DOHH2 (cell line): ENCODE measurements around the gene EPX.

ENCODE experiments used
- H3F3A ChIP-seq: fragments of 200-600 bp; sonication (generic), shearing (Covaris generic); 2 replicates; pipeline ENCODE4 v1.6.0; 2016; ENCODE audit warnings: antibody characterized with exemption, mild to moderate bottlenecking; ENCODE audit not compliant: control insufficient read depth, insufficient read depth
- H3K27ac ChIP-seq: fragments of 200-600 bp; sonication (generic); 2 replicates; pipeline ENCODE4 v1.5.1; 2014; ENCODE audit warnings: low read depth, mild to moderate bottlenecking, low read length, moderate library complexity
- H3K27me3 ChIP-seq: fragments of 200-600 bp; sonication (generic); 2 replicates; pipeline ENCODE4 v1.6.1; 2014; ENCODE audit warnings: mild to moderate bottlenecking, low read length, mixed read lengths; ENCODE audit not compliant: control insufficient read depth
- H3K36me3 ChIP-seq: fragments of 200-600 bp; sonication (generic); 2 replicates; pipeline ENCODE4 v1.6.1; 2014; ENCODE audit warnings: mild to moderate bottlenecking, low read length, moderate library complexity, mixed read lengths; ENCODE audit not compliant: control insufficient read depth
- H3K4me1 ChIP-seq: fragments of 200-600 bp; sonication (generic); 2 replicates; pipeline ENCODE4 v1.6.1; 2014; ENCODE audit warnings: mild to moderate bottlenecking, low read length, mixed read lengths; ENCODE audit not compliant: control insufficient read depth
- H3K4me2 ChIP-seq: fragments of 200-600 bp; sonication (generic); 2 replicates; pipeline ENCODE4 v1.6.0; 2014; ENCODE audit warnings: mild to moderate bottlenecking, low read length, moderate library complexity
- H3K4me3 ChIP-seq: fragments of 200-600 bp; sonication (generic); 2 replicates; pipeline ENCODE4 v1.5.1; 2014; ENCODE audit warnings: mild to moderate bottlenecking, low read length, mixed read lengths
- H3K79me2 ChIP-seq: fragments of 200-600 bp; sonication (generic); 2 replicates; pipeline ENCODE4 v1.6.1; 2014; ENCODE audit warnings: mild to moderate bottlenecking, low read length, mixed read lengths; ENCODE audit not compliant: control insufficient read depth
- H3K9me2 ChIP-seq: fragments of 200-600 bp; sonication (generic); replicated peaks from 2 replicates; pipeline ENCODE4 v1.6.1; 2014; ENCODE audit warnings: mild to moderate bottlenecking, low read length, mixed read lengths; ENCODE audit not compliant: control insufficient read depth
- H3K9me3 ChIP-seq: fragments of 200-600 bp; sonication (generic); 2 replicates; pipeline ENCODE4 v1.6.1; 2014; ENCODE audit warnings: antibody characterized with exemption, low read length, mixed read lengths; ENCODE audit not compliant: control insufficient read depth, insufficient read depth
- H4K20me1 ChIP-seq: fragments of 200-600 bp; sonication (generic); 2 replicates; pipeline ENCODE4 v1.6.0; 2014; ENCODE audit warnings: low read depth, mild to moderate bottlenecking, antibody characterized with exemption, low read length, moderate library complexity; ENCODE audit not compliant: control insufficient read depth, insufficient read depth
- EZH2phosphoT487 ChIP-seq: fragments of 200-600 bp; sonication (generic); IDR thresholded peaks from 2 replicates; pipeline ENCODE4 v1.6.1; 2017; ENCODE audit warnings: borderline replicate concordance, mild to moderate bottlenecking, antibody characterized with exemption, low read length, moderate library complexity, mixed read lengths
- TF ChIP-seq, protein P1 (sequence below): fragments of 200-600 bp; sonication (generic); IDR thresholded peaks from one replicate; pipeline ENCODE4 v1.5.1; 2014; ENCODE audit warnings: antibody characterized with exemption, mild to moderate bottlenecking, low read depth, low read length; ENCODE audit not compliant: poor library complexity, severe bottlenecking

The EPX gene

DNA sequence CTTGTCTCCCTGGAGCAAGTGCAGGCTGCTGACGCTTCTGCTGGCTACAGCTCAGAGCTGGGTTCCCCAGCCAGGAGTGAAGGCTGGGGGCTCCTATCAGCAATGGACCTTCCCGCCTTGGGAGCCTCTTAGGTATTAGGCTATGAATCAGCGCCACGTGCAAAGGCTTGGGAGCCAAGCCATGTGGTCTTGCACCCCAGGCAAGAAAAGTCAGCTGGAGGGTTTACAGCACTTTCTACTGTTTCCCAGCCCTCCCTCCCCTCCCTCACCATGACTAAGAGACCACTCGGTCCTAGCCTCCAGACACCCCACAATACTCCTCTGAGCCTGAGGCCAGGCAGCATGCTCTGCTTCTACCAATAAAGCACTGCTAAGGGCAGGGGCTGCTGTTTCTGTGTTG is 12.3 kb downstream of the EPX start:
- H3K4me3 ChIP-seq: no peak overlapping the region
- H3F3A ChIP-seq: no peaks in the 10 kb centered on the region
- no peak overlapping the region for H3K27ac ChIP-seq
- no peaks in the 10 kb centered on the region for H3K27me3 ChIP-seq
- H3K4me1 ChIP-seq: no peaks in the 10 kb centered on the region
- no peaks in the 10 kb centered on the region; the same call in 1 of the 2 replicates for H3K36me3 ChIP-seq
- no peaks in the 10 kb centered on the region for H3K79me2 ChIP-seq
- H3K4me2 ChIP-seq: no peak overlapping the region
- no peaks in the 10 kb centered on the region for H3K9me3 ChIP-seq
- H4K20me1 ChIP-seq: no peaks in the 10 kb centered on the region
- H3K9me2 ChIP-seq: no peaks in the 10 kb centered on the region
- TF ChIP-seq, protein P1, sequence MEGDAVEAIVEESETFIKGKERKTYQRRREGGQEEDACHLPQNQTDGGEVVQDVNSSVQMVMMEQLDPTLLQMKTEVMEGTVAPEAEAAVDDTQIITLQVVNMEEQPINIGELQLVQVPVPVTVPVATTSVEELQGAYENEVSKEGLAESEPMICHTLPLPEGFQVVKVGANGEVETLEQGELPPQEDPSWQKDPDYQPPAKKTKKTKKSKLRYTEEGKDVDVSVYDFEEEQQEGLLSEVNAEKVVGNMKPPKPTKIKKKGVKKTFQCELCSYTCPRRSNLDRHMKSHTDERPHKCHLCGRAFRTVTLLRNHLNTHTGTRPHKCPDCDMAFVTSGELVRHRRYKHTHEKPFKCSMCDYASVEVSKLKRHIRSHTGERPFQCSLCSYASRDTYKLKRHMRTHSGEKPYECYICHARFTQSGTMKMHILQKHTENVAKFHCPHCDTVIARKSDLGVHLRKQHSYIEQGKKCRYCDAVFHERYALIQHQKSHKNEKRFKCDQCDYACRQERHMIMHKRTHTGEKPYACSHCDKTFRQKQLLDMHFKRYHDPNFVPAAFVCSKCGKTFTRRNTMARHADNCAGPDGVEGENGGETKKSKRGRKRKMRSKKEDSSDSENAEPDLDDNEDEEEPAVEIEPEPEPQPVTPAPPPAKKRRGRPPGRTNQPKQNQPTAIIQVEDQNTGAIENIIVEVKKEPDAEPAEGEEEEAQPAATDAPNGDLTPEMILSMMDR: no peak
- no peak for TF ChIP-seq EZH2phosphoT487

DNA sequence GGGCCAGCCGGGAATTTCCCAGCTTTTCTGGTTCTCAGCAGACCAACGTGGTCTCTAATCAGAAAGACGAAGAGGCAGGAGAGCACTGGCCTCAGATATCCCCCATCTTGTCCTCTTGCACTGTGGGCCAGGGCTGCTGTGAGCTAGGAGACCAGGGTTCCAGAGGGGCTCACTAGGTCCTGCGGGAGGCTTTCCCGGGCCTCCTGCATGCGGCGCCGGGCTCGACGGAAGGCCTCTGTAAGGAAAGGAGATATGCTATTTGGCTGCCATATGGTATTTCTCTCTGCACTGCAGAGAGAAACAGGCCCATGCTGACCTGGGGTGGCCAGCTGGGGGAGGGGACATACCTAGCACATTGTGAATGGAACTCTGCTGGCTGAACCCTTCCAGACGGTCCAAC is 13.4 kb downstream of the EPX start:
- no peaks in the 10 kb centered on the region for H3K4me1 ChIP-seq
- H3K9me3 ChIP-seq: no peaks in the 10 kb centered on the region
- no peak for TF ChIP-seq EZH2phosphoT487
- TF ChIP-seq, protein P1: no peak
- no peaks in the 10 kb centered on the region for H3F3A ChIP-seq
- H4K20me1 ChIP-seq: no peaks in the 10 kb centered on the region
- H3K4me3 ChIP-seq: no peak overlapping the region
- no peak overlapping the region for H3K4me2 ChIP-seq
- no peaks in the 10 kb centered on the region for H3K9me2 ChIP-seq
- no peaks in the 10 kb centered on the region; the same call in 1 of the 2 replicates for H3K36me3 ChIP-seq
- no peaks in the 10 kb centered on the region for H3K27me3 ChIP-seq
- no peaks in the 10 kb centered on the region for H3K79me2 ChIP-seq
- H3K27ac ChIP-seq: no peak overlapping the region

DNA sequence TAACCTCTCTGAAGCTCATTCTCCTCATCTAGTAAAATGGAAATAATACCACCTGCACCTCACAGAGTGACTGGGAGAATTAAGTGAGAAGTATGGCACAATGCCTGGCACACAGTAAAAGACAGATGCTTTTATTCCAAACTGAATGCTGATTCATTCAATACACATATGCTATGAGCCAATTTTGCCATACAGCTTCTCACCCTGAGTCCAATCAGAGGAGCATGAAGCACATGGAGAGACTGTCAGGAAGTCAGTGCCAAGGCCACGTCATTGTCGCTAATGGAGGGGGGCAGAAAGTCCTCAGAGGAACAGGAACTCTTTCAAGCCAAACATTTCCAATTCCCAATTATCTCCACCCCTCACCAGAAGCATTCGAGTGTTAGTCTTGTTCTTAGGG is 14.9 kb downstream of the EPX start:
- no peaks in the 10 kb centered on the region for H3F3A ChIP-seq
- H3K9me3 ChIP-seq: no peaks in the 10 kb centered on the region
- H3K9me2 ChIP-seq: no peaks in the 10 kb centered on the region
- H3K27ac ChIP-seq: no peak overlapping the region
- H3K36me3 ChIP-seq: peaks cover 5% of the 10 kb centered on the region
- H3K4me1 ChIP-seq: no peaks in the 10 kb centered on the region
- no peaks in the 10 kb centered on the region for H3K79me2 ChIP-seq
- H3K4me3 ChIP-seq: no peak overlapping the region
- H3K27me3 ChIP-seq: no peaks in the 10 kb centered on the region
- H4K20me1 ChIP-seq: no peaks in the 10 kb centered on the region
- TF ChIP-seq EZH2phosphoT487: no peak
- TF ChIP-seq, protein P1: no peak
- no peak overlapping the region for H3K4me2 ChIP-seq

DNA sequence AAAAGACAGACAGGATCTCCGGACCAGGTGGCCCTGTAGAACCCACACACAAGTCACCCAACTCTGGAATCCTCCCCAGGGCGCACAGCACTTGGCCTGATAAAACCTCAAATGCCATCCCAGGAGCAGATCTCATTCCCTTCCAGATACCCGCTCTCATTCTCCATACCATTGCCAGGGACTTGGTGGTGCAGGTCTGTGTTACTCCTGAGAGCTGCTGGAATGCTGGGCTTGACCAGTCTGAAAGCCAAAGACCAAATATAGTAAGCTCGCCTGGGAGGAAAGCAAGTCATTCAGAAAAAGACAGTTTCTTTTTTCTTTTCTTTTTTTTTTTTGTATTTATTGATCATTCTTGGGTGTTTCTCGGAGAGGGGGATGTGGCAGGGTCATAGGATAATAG is 15.8 kb downstream of the EPX start:
- Histone ChIP-seq H3K4me1 (no peaks in the 10 kb centered on the region), H4K20me1 (no peaks in the 10 kb centered on the region), H3K9me2 (no peaks in the 10 kb centered on the region), H3K27me3 (no peaks in the 10 kb centered on the region), H3K4me3 (no peak overlapping the region), H3F3A (no peaks in the 10 kb centered on the region), H3K9me3 (no peaks in the 10 kb centered on the region), H3K27ac (no peak overlapping the region), H3K36me3 (peaks cover 5% of the 10 kb centered on the region), H3K4me2 (no peak overlapping the region), H3K79me2 (no peaks in the 10 kb centered on the region)
- no peak for TF ChIP-seq EZH2phosphoT487
- TF ChIP-seq, protein P1: no peak
